ENCODE results near the gene KHNYN.

The KHNYN gene

GRCh38 chr14:24428628-24429394, 943 bp upstream of the KHNYN start:
- TF ChIP-seq CTCF (IDR thresholded peaks at IDR 0.05; ENCODE audit: low read depth, low read length) = no peak
- no peak overlapping the region for H3K4me3 ChIP-seq (ENCODE audit: low read depth, low read length)
- in situ Hi-C loops (cut with HindIII; ENCODE audit: low sequenced_read_pairs) = no loop called here
- DNase-seq (ENCODE audit: low read depth, low spot score) = no peak

- H3K4me3 ChIP-seq (ENCODE audit: low read depth, low read length) = peak overlapping the region; percentile 66
- no peak for TF ChIP-seq CTCF (IDR thresholded peaks at IDR 0.05; ENCODE audit: low read depth, low read length)
- DNase-seq (ENCODE audit: low read depth, low spot score) = peak; percentile 77
- in situ Hi-C loops (cut with HindIII; ENCODE audit: low sequenced_read_pairs) = loop anchor here (10.0 kb wide), 1 partner anchor 95 kb away; the partner anchor contains the start of genes ADCY4 and RIPK3
Measured at GRCh38 chr14:24430143-24430681, 458 bp downstream of the KHNYN start.

- no peak for TF ChIP-seq CTCF (IDR thresholded peaks at IDR 0.05; ENCODE audit: low read depth, low read length)
- H3K4me3 ChIP-seq (ENCODE audit: low read depth, low read length) = peak overlapping the region; percentile 66
- in situ Hi-C loops (cut with HindIII; ENCODE audit: low sequenced_read_pairs) = loop anchor here (10.0 kb wide), 1 partner anchor 96 kb away; the partner anchor contains the start of genes ADCY4 and RIPK3
- peak; percentile 40 for DNase-seq (ENCODE audit: low read depth, low spot score)
Measured at GRCh38 chr14:24430682-24431568, 1.2 kb downstream of the KHNYN start.

GRCh38 chr14:24431569-24432258, 2.0 kb downstream of the KHNYN start:
- peak; percentile 88 for DNase-seq (ENCODE audit: low read depth, low spot score)
- H3K4me3 ChIP-seq (ENCODE audit: low read depth, low read length) = peak overlapping the region; percentile 66
- TF ChIP-seq CTCF (IDR thresholded peaks at IDR 0.05; ENCODE audit: low read depth, low read length) = peak; percentile 98
- in situ Hi-C loops (cut with HindIII; ENCODE audit: low sequenced_read_pairs) = loop anchor here (10.0 kb wide), 1 partner anchor 97 kb away; the partner anchor contains the start of genes ADCY4 and RIPK3

- in situ Hi-C loops (cut with HindIII; ENCODE audit: low sequenced_read_pairs) = loop anchor here (10.0 kb wide), 1 partner anchor 98 kb away; the partner anchor contains the start of genes ADCY4 and RIPK3
- DNase-seq (ENCODE audit: low read depth, low spot score) = no peak
- no peak for TF ChIP-seq CTCF (IDR thresholded peaks at IDR 0.05; ENCODE audit: low read depth, low read length)
Measured at GRCh38 chr14:24432259-24433131, 2.7 kb downstream of the KHNYN start.

More at GRCh38 chr14:24432259-24433131, 2.7 kb downstream of the KHNYN start:
- H3K4me3 ChIP-seq (ENCODE audit: low read depth, low read length) = peak overlapping the region; percentile 26
